GM12878 (cell line): Measurements from ENCODE around the gene CCDC106. TPM values are rescaled to one million over a fixed set of nuclear protein-coding genes. Genes with fewer than 3 reads are reported as not detected.
A peak's percentile ranks its signal among the peaks of the same experiment; 100 is the strongest.

Source experiments
- BCL3 ChIP-seq: IDR thresholded peaks from 2 replicates; pipeline ENCODE4 v1.6.1; 2011; ENCODE audit warnings: borderline replicate concordance, low read depth, mild to moderate bottlenecking, moderate library complexity, low read length; ENCODE audit not compliant: insufficient read depth, poor library complexity, severe bottlenecking
- BRCA1 ChIP-seq: IDR thresholded peaks from 2 replicates; pipeline ENCODE4 v1.6.1; 2011; ENCODE audit warnings: low read depth, low read length, improper control_type of control experiment
- CREB1 ChIP-seq: IDR thresholded peaks from 2 replicates; pipeline ENCODE4 v1.6.1; 2012; ENCODE audit warnings: low read depth, mild to moderate bottlenecking, inconsistent platforms
- E4F1 ChIP-seq: fragments of 450-650 bp; IDR thresholded peaks from 2 replicates; pipeline ENCODE4 v1.6.1; 2018; ENCODE audit warnings: borderline replicate concordance, mild to moderate bottlenecking; ENCODE audit not compliant: partially characterized antibody
- FOS ChIP-seq: IDR thresholded peaks from 3 replicates; pipeline ENCODE4 v1.6.1; 2011; ENCODE audit warnings: borderline replicate concordance; ENCODE audit not compliant: insufficient read length; ENCODE audit errors: extremely low read depth
- GATAD2B ChIP-seq: fragments of 450-650 bp; conservative IDR thresholded peaks from 2 replicates; pipeline ENCODE4 v1.6.1; 2017; ENCODE audit warnings: low read depth, mild to moderate bottlenecking, moderate library complexity
- IRF5 ChIP-seq: fragments of 450-650 bp; IDR thresholded peaks from 2 replicates; pipeline ENCODE4 v1.6.1; 2017; ENCODE audit warnings: borderline replicate concordance
- KDM1A ChIP-seq: fragments of 200-600 bp; sonication (generic); IDR thresholded peaks from 2 replicates; pipeline ENCODE4 v1.6.1; 2016; ENCODE audit warnings: borderline replicate concordance
- NRF1 ChIP-seq: conservative IDR thresholded peaks from 2 replicates; pipeline ENCODE4 v1.6.1; 2011; ENCODE audit warnings: mild to moderate bottlenecking, low read depth, low read length, improper control_type of control experiment
- SRF ChIP-seq, 2 experiments: IDR thresholded peaks; 2 replicates each; pipeline ENCODE4 v1.6.1; 2011; ENCODE audit warnings: low read depth in 2 of 2, low read length in 2 of 2, mild to moderate bottlenecking in 1 of 2, moderate library complexity in 1 of 2
- TCF12 ChIP-seq: IDR thresholded peaks from 2 replicates; pipeline ENCODE4 v1.6.1; 2011; ENCODE audit warnings: low read depth, mild to moderate bottlenecking, low read length
- WRNIP1 ChIP-seq: IDR thresholded peaks from 2 replicates; pipeline ENCODE4 v1.6.1; 2011; ENCODE audit warnings: low read depth, low read length, improper control_type of control experiment, borderline replicate concordance
- ZNF274 ChIP-seq: IDR thresholded peaks from one replicate; pipeline ENCODE4 v1.8.0; 2011; ENCODE audit not compliant: insufficient read length, insufficient read depth
- ZNF384 ChIP-seq: IDR thresholded peaks from 2 replicates; pipeline ENCODE4 v1.6.1; 2012; ENCODE audit warnings: low read depth, mild to moderate bottlenecking, low read length, improper control_type of control experiment, borderline replicate concordance
- ZNF687 ChIP-seq: fragments of 450-650 bp; IDR thresholded peaks from 2 replicates; pipeline ENCODE4 v1.6.1; 2017; ENCODE audit warnings: mild to moderate bottlenecking, moderate library complexity
- ZZZ3 ChIP-seq: IDR thresholded peaks from 2 replicates; pipeline ENCODE4 v1.6.1; 2011; ENCODE audit warnings: low read depth; ENCODE audit not compliant: control insufficient read depth, insufficient read length
- polyA plus RNA-seq, 11 experiments: library from polyadenylated mRNA; depleted of rRNA in 4 of 11; unstranded in 6 of 11; stranded (reverse) in 5 of 11; fragments of >200 nt; fragmentation: Nextera tagmentation in 4 of 11; fragmentation: Illumina TruSeq in 1 of 11; extraction: Ambion mirVana in 4 of 11; extraction: Trizol in 1 of 11; gene quantifications; 1 replicate in 1 of 11; 2 replicates in 10 of 11; pipeline versions ENCODE4 v1.2.1 to v1.2.3, GENCODE V29; 2011 to 2016; ENCODE audit warnings: inconsistent platforms in 2 of 11, missing spikeins in 2 of 11, low read depth in 1 of 11
- total RNA-seq, 4 experiments: library from RNA; depleted of rRNA in 3 of 4; stranded (reverse); fragments of >200 nt in 3 of 4; fragmentation: Illumina TruSeq in 1 of 4; extraction: Trizol in 1 of 4; gene quantifications; 2 replicates each; pipeline versions ENCODE4 v1.2.1 to v1.2.3, GENCODE V29; 2013 to 2021
- TF ChIP-seq, protein P1 (sequence below): fragments of 450-650 bp; conservative IDR thresholded peaks from 2 replicates; pipeline ENCODE4 v1.6.1; 2017; ENCODE audit warnings: mild to moderate bottlenecking, moderate library complexity

CCDC106 gene
- total and polyA plus RNA-seq, 10 of the 15 experiments (the other 5 are each of a cell fraction or from before 2014, with no cell fraction given) = 0.04 to 35.9 (median 19.8) TPM

DNA sequence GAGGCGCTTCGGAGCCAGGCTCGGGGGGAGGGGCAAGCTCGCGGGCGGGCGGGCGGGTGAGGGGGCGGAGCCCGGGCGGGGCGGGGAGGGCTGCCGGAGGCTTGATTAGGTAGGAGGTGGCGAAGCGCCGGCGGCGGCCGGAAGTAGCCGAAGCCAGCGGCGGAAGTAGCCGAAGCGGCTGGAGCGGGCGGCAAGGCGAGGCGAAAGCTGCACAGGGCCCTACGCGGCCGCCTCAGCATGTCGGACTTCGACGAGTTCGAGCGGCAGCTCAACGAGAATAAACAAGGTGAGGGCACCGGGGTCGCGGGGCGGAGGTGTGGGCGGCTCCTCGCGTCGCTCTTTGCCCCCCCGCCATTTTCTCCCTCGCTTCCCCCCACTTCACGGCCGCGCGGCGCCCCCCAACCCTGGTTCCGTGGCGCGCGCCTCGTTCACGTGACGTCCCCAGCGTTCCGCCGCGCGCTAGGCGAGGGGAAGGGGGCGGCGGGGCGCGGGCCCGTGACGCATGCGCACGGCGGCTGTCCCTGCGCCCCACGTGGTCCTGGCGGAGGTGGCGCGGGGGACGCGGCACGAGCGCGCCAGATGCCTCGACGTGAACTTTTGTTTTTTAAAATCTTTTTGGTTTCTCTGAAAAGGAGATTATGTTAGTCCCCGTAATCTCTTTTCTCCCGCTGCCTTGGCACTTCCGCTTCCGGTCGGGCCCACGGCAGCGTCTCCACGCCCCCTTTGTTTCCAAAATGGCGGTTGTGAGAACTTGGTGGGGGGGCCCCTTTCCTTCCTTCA, 7.0 kb downstream of the CCDC106 start, which contains the start of gene U2AF2 (continued):
- TF ChIP-seq ZNF384 = no peak
- TF ChIP-seq GATAD2B = peak; percentile 87
- 0 out of 4 replicates have a peak, but pooled peaks of 1 of the 2 experiments have one; percentile 5 for TF ChIP-seq SRF (IDR thresholded peaks at IDR 0.05; ENCODE audit: low read depth in 2 of 2, low read length in 2 of 2)
- peak; percentile 72 for TF ChIP-seq NRF1
- TF ChIP-seq TCF12 = 0 out of 2 replicates have a peak, but pooled peaks have one; percentile 10
- TF ChIP-seq FOS = no peak
- TF ChIP-seq KDM1A = no peak
- TF ChIP-seq BRCA1 = no peak
- no peak for TF ChIP-seq IRF5
- TF ChIP-seq CREB1 = 0 out of 2 replicates have a peak, but pooled peaks have one; percentile 29
- TF ChIP-seq, protein P1, sequence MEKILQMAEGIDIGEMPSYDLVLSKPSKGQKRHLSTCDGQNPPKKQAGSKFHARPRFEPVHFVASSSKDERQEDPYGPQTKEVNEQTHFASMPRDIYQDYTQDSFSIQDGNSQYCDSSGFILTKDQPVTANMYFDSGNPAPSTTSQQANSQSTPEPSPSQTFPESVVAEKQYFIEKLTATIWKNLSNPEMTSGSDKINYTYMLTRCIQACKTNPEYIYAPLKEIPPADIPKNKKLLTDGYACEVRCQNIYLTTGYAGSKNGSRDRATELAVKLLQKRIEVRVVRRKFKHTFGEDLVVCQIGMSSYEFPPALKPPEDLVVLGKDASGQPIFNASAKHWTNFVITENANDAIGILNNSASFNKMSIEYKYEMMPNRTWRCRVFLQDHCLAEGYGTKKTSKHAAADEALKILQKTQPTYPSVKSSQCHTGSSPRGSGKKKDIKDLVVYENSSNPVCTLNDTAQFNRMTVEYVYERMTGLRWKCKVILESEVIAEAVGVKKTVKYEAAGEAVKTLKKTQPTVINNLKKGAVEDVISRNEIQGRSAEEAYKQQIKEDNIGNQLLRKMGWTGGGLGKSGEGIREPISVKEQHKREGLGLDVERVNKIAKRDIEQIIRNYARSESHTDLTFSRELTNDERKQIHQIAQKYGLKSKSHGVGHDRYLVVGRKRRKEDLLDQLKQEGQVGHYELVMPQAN = peak; percentile 91
- peak; percentile 87 for TF ChIP-seq ZNF687
- TF ChIP-seq E4F1 = peak; percentile 77
- TF ChIP-seq WRNIP1 = no peak
- TF ChIP-seq ZNF274 = no peak
- TF ChIP-seq ZZZ3 = no peak
- no peak for TF ChIP-seq BCL3
